ENCODE measurements around the gene CCDC57.
A peak's percentile ranks its signal among the peaks of the same experiment; 100 is the strongest.
"Not testable (repeated sequence)": the region's sequence is repeated elsewhere in the genome, so short reads cannot be mapped to it uniquely, and the experiment has no call there.

CCDC57 gene

GRCh38 chr17:82212331-82213250, at the start of gene CCDC57:
Gene CCDC57 (minus strand): TSS chr17:82212842. CDS start chr17:82201944, 10,898 bp downstream.
- H3K27ac ChIP-seq (ENCODE audit: low read depth, low read length), result peak within 1 kb of the TSS; percentile 88
- H3K4me3 ChIP-seq (ENCODE audit: low read depth, low read length), result peak within 1 kb of the TSS; percentile 99
- no peaks in the 10 kb centered on the region for H3K36me3 ChIP-seq (ENCODE audit: insufficient read depth, low read length)
- H2AFZ ChIP-seq (ENCODE audit: low read length, unreplicated experiment), result peak within 1 kb of the TSS; percentile 91
- H3K27me3 ChIP-seq (ENCODE audit: insufficient read depth, low read length), result no peaks in the 10 kb centered on the region
- H3K4me1 ChIP-seq (ENCODE audit: control insufficient read depth, insufficient read depth, low read length, unreplicated experiment), result peaks cover 45% of the 10 kb centered on the region
- peaks cover 21% of the 10 kb centered on the region for H3K79me2 ChIP-seq (ENCODE audit: control insufficient read depth, insufficient read depth, low read length, unreplicated experiment)

- no peaks in the 10 kb centered on the region for H3K27me3 ChIP-seq (ENCODE audit: insufficient read depth, low read length)
- peaks cover 94% of the 10 kb centered on the region for H3K79me2 ChIP-seq (ENCODE audit: control insufficient read depth, insufficient read depth, low read length, unreplicated experiment)
- peaks cover 17% of the 10 kb centered on the region for H3K4me1 ChIP-seq (ENCODE audit: control insufficient read depth, insufficient read depth, low read length, unreplicated experiment)
- peak overlapping the region; percentile 11; the same call in 1 of the 2 replicates for H3K27ac ChIP-seq (ENCODE audit: low read depth, low read length)
- no peak overlapping the region for H2AFZ ChIP-seq (ENCODE audit: low read length, unreplicated experiment)
- peaks cover 77% of the 10 kb centered on the region for H3K36me3 ChIP-seq (ENCODE audit: insufficient read depth, low read length)
- no peak overlapping the region for H3K4me3 ChIP-seq (ENCODE audit: low read depth, low read length)
Measured at GRCh38 chr17:82262344-82262743, 49.7 kb upstream of the CCDC57 start.

DNA sequence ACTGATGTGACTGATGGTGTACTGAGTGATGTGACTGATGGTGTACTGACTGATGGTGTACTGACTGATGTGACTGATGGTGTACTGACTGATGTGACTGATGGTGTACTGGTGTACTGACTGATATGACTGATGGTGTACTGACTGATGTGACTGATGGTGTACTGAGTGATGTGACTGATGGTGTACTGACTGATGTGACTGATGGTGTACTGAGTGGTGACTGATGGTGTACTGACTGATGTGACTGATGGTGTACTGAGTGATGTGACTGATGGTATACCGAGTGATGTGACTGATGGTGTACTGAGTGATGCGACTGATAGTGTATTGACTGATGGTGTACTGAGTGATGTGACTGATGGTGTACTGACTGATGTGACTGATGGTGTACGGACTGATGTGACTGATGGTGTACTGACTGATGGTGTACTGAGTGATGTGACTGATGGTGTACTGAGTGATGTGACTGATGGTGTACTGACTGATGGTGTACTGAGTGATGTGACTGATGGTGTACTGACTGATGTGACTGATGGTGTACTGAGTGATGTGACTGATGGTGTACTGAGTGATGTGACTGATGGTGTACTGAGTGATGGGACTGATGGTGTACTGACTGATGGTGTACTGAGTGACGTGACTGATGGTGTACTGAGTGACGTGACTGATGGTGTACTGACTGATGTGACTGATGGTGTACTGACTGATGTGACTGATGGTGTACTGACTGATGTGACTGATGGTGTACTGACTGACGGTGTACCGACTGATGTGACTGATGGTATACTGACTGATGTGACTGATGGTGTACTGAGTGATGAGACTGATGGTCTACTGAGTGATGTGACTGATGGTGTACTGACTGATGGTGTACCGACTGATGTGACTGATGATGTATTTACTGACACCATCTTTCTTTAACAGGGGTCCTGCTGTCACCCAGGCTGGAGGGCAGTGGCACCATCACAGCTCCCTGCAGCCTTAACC, 47.6 kb upstream of the CCDC57 start:
- H3K27ac ChIP-seq (ENCODE audit: low read depth, low read length); H3K4me1 ChIP-seq (ENCODE audit: control insufficient read depth, insufficient read depth, low read length, unreplicated experiment); H3K27me3 ChIP-seq (ENCODE audit: insufficient read depth, low read length); H3K4me3 ChIP-seq (ENCODE audit: low read depth, low read length); H2AFZ ChIP-seq (ENCODE audit: low read length, unreplicated experiment): not testable (repeated sequence)
- H3K79me2 ChIP-seq (ENCODE audit: control insufficient read depth, insufficient read depth, low read length, unreplicated experiment), result peaks cover 95% of the 10 kb centered on the region
- peaks cover 85% of the 10 kb centered on the region for H3K36me3 ChIP-seq (ENCODE audit: insufficient read depth, low read length)

- no peaks in the 10 kb centered on the region for H3K27me3 ChIP-seq (ENCODE audit: insufficient read depth, low read length)
- H3K27ac ChIP-seq (ENCODE audit: low read depth, low read length), result peak overlapping the region; percentile 29; the same call in 1 of the 2 replicates
- H3K4me1 ChIP-seq (ENCODE audit: control insufficient read depth, insufficient read depth, low read length, unreplicated experiment), result no peaks in the 10 kb centered on the region
- peaks cover 81% of the 10 kb centered on the region for H3K79me2 ChIP-seq (ENCODE audit: control insufficient read depth, insufficient read depth, low read length, unreplicated experiment)
- H3K36me3 ChIP-seq (ENCODE audit: insufficient read depth, low read length), result peaks cover 77% of the 10 kb centered on the region
- H3K4me3 ChIP-seq (ENCODE audit: low read depth, low read length), result no peak overlapping the region
- no peak overlapping the region for H2AFZ ChIP-seq (ENCODE audit: low read length, unreplicated experiment)
Measured at GRCh38 chr17:82258555-82258954, 45.9 kb upstream of the CCDC57 start.

DNA sequence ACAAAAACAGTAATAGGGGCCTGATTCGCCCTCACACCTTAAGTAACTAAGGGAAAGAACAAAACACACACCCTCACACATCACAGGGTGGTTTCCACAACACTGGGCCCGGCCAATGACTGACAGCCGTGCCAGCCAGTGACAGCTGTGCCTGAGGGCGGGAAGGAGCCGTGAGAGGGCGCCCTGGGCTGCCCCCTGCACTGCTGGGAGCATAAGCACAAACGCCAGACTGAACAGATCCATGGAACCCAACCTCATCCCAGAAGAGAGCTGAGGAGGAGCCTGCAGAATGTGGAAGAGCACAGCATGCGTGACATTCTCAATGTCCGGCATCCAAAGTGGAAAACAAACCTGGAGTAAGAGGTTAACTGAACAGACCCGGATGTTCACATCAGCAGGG, 44.8 kb upstream of the CCDC57 start:
- H3K79me2 ChIP-seq (ENCODE audit: control insufficient read depth, insufficient read depth, low read length, unreplicated experiment), result peaks cover 80% of the 10 kb centered on the region

DNA sequence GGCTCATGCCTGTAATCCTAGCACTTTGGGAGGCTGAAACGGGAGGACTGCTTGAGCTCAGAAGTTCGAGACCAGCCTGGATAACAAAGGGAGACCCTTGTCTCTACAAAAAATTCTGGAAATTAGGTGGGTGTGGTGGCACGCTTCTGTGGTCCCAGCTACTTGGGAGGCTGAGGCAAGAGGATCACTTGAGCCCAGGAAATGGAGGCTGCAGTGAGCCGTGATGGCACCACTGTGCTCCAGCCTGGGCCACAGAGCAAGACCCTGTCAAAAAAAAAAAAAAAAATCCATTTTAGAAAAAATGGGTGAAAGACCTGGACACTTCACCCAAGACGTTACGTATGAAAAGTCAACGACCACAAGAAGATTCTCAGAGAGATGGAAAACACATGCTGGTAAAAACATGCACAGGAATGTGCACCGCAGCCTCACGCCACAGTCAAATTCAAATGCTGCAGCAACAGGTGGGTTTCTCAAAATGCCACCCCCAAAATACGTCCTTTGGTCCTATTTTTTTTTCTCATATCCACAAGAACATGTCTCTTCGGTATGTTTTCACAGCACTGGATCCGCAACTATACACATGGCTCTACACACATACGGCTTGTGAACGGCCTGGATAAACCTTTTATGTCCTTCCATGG, 43.7 kb upstream of the CCDC57 start:
- Histone ChIP-seq H3K27ac (ENCODE audit: low read depth, low read length) (peak overlapping the region; percentile 74; the same call in 1 of the 2 replicates), H3K79me2 (ENCODE audit: control insufficient read depth, insufficient read depth, low read length, unreplicated experiment) (peaks cover 71% of the 10 kb centered on the region), H2AFZ (ENCODE audit: low read length, unreplicated experiment) (no peak overlapping the region), H3K4me3 (ENCODE audit: low read depth, low read length) (no peak overlapping the region), H3K4me1 (ENCODE audit: control insufficient read depth, insufficient read depth, low read length, unreplicated experiment) (no peaks in the 10 kb centered on the region), H3K36me3 (ENCODE audit: insufficient read depth, low read length) (peaks cover 77% of the 10 kb centered on the region), H3K27me3 (ENCODE audit: insufficient read depth, low read length) (no peaks in the 10 kb centered on the region)

More for the DNA sequence above, 44.8 kb upstream of the CCDC57 start:
- Histone ChIP-seq H3K27me3 (ENCODE audit: insufficient read depth, low read length) (no peaks in the 10 kb centered on the region), H3K36me3 (ENCODE audit: insufficient read depth, low read length) (peaks cover 77% of the 10 kb centered on the region), H3K4me1 (ENCODE audit: control insufficient read depth, insufficient read depth, low read length, unreplicated experiment) (no peaks in the 10 kb centered on the region), H3K27ac (ENCODE audit: low read depth, low read length) (peak overlapping the region; percentile 74), H3K4me3 (ENCODE audit: low read depth, low read length) (no peak overlapping the region), H2AFZ (ENCODE audit: low read length, unreplicated experiment) (no peak overlapping the region)

DNA sequence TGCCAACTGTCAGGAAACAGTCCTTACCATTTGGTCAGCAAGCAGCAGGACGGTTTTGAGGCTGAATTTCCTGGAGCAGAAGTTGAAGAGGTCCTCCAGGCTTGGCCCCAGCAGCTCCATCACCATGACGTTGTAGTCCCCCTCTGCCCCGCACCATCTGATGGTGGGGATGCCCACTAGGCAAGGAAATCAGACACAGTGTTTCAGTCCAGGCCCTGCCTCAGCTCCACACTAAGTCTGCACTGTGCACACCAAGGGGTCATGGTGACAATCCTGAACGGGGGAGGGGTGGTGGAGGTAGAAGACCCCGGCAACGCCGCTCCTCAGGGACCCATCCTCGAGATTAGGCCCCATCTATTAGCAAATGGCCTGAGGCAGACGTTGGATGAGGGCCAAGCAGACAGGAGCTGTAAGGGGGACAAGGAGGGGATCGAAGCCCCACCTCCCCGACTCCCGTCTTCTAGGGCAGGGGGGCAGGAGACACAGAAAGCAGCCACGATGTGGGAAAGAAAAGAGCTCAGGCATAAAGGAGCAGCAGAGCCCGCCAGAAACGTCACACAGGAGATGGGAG, 42.8 kb upstream of the CCDC57 start:
- no peak overlapping the region for H2AFZ ChIP-seq (ENCODE audit: low read length, unreplicated experiment)
- no peaks in the 10 kb centered on the region for H3K27me3 ChIP-seq (ENCODE audit: insufficient read depth, low read length)
- H3K4me1 ChIP-seq (ENCODE audit: control insufficient read depth, insufficient read depth, low read length, unreplicated experiment), result no peaks in the 10 kb centered on the region
- no peak overlapping the region for H3K27ac ChIP-seq (ENCODE audit: low read depth, low read length)
- H3K36me3 ChIP-seq (ENCODE audit: insufficient read depth, low read length), result peaks cover 77% of the 10 kb centered on the region
- no peak overlapping the region for H3K4me3 ChIP-seq (ENCODE audit: low read depth, low read length)
- peaks cover 70% of the 10 kb centered on the region for H3K79me2 ChIP-seq (ENCODE audit: control insufficient read depth, insufficient read depth, low read length, unreplicated experiment)

DNA sequence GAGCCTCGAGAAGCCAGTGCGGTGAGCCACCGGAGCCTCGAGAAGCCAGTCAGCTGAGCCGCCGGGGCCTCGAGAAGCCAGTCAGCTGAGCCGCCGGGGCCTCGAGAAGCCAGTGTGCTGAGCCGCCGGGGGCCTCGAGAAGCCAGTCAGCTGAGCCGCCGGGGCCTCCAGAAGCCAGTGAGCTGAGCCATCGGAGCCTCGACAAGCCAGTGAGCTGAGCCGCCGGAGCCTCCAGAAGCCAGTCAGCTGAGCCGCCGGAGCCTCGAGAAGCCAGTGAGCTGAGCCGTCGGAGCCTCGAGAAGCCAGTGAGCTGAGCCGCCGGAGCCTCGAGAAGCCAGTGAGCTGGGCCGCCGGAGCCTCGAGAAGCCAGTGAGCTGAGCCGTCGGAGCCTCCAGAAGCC, 42.1 kb upstream of the CCDC57 start:
- peaks cover 76% of the 10 kb centered on the region for H3K36me3 ChIP-seq (ENCODE audit: insufficient read depth, low read length)
- H3K27ac ChIP-seq (ENCODE audit: low read depth, low read length); H3K27me3 ChIP-seq (ENCODE audit: insufficient read depth, low read length); H3K4me3 ChIP-seq (ENCODE audit: low read depth, low read length); H2AFZ ChIP-seq (ENCODE audit: low read length, unreplicated experiment); H3K4me1 ChIP-seq (ENCODE audit: control insufficient read depth, insufficient read depth, low read length, unreplicated experiment): not testable (repeated sequence)
- H3K79me2 ChIP-seq (ENCODE audit: control insufficient read depth, insufficient read depth, low read length, unreplicated experiment), result peaks cover 64% of the 10 kb centered on the region

DNA sequence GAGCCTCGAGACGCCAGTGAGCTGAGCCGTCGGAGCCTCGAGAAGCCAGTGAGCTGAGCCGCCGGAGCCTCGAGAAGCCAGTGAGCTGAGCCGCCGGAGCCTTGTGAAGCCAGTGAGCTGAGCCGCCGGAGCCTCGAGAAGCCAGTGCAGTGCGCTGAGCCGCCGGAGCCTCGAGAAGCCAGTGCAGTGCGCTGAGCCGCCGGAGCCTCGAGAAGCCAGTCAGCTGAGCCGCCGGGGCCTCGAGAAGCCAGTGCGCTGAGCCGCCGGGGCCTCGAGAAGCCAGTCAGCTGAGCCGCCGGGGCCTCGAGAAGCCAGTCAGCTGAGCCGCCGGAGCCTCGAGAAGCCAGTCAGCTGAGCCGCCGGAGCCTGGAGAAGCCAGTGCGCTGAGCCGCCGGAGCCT, 41.5 kb upstream of the CCDC57 start:
- peaks cover 73% of the 10 kb centered on the region for H3K36me3 ChIP-seq (ENCODE audit: insufficient read depth, low read length)
- peaks cover 58% of the 10 kb centered on the region for H3K79me2 ChIP-seq (ENCODE audit: control insufficient read depth, insufficient read depth, low read length, unreplicated experiment)
- H3K4me3 ChIP-seq (ENCODE audit: low read depth, low read length); H3K27me3 ChIP-seq (ENCODE audit: insufficient read depth, low read length); H3K4me1 ChIP-seq (ENCODE audit: control insufficient read depth, insufficient read depth, low read length, unreplicated experiment); H2AFZ ChIP-seq (ENCODE audit: low read length, unreplicated experiment); H3K27ac ChIP-seq (ENCODE audit: low read depth, low read length): not testable (repeated sequence)

- Histone ChIP-seq H3K4me3 (ENCODE audit: low read depth, low read length) (no peak overlapping the region), H3K4me1 (ENCODE audit: control insufficient read depth, insufficient read depth, low read length, unreplicated experiment) (no peaks in the 10 kb centered on the region), H3K27ac (ENCODE audit: low read depth, low read length) (no peak overlapping the region), H3K36me3 (ENCODE audit: insufficient read depth, low read length) (peaks cover 70% of the 10 kb centered on the region), H3K79me2 (ENCODE audit: control insufficient read depth, insufficient read depth, low read length, unreplicated experiment) (peaks cover 49% of the 10 kb centered on the region), H2AFZ (ENCODE audit: low read length, unreplicated experiment) (no peak overlapping the region), H3K27me3 (ENCODE audit: insufficient read depth, low read length) (no peaks in the 10 kb centered on the region)
Measured at GRCh38 chr17:82253179-82253544, 40.5 kb upstream of the CCDC57 start.

All from ACC112 (cell line).